ENCODE measurements around the gene LLGL2.
A peak's percentile ranks its signal among the peaks of the same experiment; 100 is the strongest.

Gene LLGL2

DNA sequence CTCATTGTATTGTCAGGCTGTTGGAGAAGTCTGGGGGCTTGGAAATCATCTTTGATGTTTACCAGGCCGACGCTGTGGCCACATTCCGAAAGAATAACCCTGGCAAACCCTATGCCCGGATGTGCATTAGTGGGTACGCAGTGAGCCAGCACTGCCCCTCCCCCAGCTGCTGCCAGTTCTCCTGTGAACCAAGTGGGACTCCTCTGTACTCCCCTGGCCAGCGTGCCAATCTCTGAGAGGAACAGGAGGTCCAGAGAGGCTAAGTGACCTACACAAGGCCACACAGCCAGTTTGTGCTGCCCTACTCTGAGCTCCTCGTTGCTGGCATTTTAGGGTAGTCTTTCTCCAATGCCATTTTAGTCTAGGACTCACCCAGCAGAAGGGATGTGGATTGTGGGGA is 1.9 kb upstream of the LLGL2 start:
- no peak for DNase-seq

DNA sequence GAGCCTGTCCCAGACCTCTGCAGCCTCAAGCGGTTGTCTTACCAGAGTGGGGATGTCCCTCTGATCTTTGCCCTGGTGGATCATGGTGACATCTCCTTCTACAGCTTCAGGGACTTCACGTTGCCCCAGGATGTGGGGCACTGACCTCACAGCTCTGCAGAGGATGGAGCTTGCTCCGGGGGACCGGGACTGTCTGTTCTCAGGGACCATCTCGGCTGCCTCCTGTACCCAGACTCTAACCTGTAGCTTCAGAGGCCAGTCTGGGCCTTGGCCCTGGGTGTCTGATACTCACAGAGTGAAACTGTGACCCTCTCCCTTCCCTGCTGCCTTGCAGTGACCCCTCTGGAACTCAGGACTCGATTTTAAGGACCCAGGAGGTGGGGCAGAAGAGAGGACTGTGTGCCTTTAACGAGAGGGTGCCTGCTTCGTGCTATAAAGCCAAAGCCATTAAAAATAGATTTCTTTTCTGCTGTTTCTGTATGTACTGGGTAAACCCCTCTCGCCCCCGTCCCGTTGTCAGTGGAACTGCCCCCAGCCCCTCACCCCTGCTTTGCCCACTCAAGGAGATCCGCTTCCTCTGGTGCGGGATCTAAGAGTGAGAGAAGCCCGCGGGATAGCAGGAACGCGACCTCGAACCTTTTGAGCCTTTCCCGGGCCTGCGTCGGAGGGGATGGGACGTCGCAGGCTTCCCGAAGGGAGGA is 1.1 kb upstream of the LLGL2 start:
- DNase-seq: no peak

DNA sequence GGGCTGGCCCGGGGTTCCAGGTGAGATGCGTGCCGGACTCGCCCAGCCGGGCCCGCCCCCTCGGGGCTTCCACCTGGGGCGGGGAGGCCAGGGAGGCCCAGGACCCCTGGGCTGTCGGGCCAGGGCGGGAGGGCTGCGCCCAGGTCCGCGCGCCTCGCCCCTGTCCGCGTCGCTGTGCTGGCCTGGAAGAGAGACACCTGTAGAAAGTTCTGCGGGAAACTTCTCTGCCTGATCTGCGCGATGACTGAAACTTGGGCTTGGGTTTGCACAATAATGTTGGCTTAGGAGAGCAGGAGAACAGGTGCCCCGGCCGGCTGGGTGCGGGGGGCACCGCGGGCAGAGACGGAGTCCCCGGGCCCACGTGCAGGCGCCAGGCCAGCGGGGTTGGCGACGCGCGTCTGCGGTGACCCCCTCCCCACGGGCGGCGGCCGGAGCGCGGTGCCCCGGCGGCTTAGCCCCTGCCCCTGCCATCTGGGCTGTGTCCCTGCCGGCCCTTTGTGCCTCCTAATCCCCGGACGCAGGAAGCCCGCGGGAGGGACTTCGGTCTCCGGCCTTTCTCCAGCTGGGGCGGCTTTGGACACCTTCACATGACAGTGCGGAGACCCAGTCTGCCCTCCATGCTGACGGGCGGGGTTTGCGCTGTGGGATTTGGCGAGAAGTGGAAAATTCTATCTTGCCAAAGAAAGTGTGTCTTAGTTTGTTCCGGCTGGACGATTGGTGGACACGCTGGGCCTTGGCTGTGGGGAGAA is 483 bp downstream of the LLGL2 start:
- no peak for DNase-seq

DNA sequence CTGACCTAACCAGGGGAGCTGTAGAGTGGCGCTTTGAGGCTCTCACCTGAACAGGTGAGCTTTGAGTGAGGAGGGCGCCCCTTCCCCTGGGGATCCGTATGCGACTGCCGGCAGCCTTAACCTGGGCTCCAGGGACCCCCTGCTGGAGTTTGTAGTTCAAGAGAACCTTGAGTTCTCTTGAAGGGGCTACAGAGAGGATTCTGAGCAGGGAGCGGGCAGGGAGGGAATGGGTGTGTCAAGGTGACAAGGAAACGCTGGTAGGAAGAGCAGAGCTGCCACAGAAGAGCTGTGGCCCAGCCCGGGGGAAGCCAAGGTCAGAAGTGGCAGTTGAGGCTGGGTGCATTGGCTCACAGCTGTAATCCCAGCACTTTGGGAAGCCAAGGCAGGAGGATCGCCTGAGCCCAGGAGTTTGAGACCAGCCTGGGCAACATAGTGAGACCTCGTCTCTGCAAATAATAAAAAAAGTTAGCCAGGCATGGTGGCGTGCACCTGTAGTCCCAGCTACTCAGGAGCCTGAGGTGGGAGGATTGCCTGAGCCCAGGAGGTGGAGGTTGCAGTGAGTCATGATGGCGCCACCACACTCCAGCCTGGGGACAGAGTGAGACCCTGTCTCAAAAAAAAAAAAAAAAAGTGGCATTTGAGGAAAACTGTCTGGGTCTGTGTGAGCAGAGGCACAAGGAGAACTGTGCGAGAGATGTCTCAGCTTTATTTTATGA is 1.2 kb downstream of the LLGL2 start:
- DNase-seq: no peak

DNA sequence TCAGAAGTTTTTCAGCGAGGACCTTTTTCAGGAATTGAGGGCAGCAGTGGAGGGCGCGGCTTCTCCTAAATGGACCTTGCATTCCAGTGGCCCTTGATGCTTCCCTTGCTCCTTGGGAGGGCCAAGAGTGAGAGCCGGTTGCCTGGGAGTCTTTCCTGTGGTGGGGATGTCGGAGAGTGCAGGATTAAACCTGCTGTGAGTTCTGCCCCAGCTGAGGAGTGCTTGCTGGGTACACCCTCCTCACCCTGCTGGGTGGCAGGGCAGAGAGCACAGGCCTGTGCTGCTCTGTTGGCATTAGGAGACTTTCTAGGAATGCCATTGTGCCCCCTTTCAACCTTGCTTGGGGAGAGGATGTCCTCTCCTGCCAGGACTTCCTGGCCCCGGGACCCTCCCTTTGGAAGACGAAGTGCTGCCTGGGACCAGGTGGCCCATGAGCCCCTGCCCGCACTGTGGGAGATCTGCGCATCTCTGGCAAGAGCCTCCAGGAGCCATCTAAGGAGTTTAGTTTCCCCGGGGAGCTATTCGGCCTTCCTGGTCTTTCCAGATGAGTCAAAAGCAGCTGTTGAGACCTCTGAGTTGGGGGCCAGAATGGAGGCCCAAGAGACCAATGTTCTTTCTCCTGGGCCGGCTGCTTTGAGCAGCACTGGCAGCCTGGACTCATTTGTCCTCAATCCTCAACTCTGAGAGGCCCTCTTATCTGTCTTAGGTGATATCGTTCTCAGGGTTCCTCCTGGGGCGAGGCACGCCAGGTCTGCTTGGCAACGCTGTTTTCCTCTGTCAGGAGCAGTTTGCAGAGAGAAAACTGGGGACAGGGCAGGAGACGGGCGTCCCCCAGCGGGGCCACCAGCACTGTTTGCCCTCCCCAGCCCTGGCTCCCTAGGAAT is 5.6 kb downstream of the LLGL2 start:
- DNase-seq: no peak

DNA sequence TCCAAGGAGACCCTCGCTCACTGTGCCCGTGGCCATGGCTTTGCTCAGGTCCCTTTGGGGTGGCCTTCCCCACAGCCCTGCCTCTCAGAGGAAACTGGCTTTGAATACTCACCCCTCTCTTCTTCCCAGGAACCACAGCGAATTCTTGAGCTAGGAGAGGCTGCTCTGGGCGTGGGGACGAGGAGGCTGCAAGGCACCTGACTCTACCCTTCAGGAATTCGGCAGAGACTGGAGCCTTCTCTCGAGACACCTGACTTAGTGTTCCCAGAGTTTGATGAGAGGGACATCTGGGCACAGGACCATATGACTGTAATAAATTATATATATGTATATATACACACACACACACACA is 6.2 kb downstream of the LLGL2 start:
- DNase-seq: no peak

DNA sequence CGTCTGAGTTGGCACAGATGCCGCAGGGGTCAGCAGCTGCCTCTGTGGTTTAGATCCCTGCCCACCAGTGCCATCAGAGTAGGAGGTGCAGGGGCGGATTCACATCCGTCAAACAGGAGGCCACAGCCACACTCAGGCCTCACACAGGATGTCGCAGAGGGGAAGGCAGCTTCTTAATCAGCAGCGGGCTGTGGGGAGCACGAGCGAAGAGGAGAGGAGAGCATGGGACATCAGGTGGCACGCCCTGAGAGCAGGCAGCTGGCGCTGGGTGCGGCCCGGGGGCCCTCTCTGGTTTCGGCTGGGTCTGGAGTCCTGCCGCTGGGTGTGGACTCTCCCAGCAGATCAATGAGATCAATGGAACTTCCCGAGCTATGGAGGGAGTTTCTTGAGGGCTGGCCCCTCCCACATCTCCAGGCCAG is 9.6 kb downstream of the LLGL2 start:
- no peak for DNase-seq

DNA sequence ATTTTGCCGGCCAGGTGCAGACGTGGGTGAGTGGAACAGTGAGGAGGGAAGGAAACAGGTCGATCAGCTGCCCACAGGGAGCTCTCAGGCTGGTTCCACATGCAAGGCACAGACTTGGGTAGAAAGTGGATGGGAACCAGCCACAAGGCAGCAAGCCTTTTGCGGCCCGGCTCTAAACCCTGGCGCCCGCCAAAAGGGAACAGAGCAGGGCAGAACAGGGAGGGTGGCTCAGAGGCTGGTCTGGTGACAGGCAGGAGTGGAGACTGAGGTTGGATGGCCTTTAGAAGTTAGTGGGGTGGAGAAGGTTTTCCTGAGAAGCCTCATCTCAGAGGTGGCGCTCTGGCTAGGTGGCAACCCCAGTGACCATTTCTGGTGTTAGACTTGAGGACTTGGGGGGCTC is 10.4 kb downstream of the LLGL2 start:
- DNase-seq: no peak

DNA sequence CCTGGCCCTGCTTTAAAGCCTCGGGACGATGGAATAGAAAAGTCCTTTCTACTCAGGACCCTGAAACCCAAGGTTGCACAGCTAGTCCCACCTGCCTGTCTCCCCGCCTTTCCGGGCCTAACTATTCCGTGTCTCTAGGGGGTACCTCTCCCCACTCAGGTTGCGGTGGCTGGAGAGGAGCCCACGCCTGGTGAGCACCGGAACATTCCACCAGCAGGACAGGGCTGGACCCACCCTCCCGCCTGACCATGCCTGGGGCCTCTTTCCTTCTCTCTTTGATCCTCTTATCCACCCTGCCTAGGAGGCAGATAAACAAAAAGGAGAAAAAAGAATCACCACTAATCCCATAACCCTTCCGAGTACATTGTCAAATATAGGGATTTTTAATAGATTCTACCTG is 10.9 kb downstream of the LLGL2 start:
- DNase-seq: no peak

DNA sequence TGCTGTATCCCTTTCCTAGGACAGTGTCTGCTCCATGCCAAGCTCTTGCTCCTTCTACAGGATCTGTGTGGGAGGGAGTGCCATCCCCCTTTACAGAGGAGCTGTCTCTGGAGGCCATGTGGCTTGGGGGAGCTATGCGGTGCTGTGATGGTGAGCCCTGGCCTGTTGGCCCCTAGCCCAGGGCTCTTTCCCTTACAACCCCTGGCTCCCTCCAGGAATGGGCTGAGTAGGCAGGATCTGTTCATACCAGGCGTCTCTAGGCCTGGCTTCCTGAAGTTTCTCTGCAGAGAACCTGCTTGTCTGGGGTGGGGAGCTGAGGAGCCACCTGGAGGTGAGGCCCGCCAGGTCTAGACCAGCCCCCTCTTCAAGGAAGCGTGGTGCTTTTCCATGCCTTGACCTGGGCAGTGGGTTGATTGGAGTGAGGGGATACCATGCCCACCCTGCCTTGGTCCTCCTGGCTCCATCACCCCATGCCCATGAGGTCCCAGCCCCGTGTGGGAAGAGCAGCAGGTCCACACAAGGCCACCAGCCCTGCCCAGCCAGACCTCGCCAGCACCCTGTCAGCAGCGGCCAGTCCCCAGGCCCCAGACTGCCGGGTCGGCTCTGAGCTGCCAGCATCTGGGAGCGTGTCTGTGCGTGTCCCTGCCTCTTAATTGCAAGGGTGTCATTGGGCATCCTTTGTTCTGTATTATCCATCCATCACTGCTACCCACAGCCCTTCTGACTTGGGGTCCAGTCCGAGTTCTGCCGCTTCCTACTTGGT is 14.7 kb downstream of the LLGL2 start:
- no peak for DNase-seq

DNA sequence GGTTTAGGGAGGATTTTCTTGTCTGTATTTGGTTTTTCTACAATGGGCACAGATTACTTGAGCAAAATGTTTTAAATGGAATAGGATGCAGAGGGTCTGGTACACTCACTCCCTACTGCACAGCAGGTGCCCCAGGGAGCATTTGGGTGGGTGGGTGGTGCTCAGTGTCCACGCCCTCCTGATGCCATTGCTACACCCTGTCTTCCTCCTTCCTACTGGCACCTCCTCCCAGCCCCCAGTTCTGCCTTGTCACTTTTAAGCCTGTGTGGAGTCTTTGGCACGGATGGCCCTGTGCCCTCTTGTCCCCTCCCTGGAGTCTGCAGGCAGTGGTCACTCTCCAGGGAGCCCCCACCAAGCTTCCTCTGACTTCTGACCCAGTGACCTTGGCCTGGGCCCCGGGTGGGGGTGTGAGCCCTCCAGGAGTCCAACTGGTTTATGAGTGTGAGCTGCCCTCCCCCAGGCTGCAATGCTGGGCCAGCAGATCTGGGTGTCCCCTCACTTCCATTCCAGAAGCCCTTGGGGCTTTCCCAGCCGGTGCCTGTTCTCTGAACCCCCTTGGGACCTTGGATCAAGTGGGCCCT is 15.5 kb downstream of the LLGL2 start:
- no peak for DNase-seq

DNA sequence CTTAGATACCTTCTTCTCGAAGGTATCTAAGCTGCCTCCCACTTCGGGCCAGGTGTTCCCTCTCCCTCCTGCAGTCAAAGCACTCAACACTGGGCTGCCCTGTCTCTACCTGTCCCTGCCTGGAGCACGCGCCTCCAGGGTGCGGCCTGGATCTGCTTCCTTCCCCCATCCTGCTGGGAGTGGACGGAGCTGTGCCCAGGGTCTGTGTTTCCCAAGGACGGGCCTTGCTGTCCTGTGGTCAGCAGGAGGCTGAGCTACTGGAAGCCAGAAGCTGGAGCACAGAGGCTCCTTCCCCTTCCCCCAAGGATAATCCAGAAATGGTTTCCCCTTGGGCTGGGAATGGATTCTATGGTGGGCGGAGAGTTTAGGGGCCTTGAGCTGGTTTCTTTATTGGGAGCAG is 16.7 kb downstream of the LLGL2 start:
- DNase-seq: no peak

DNA sequence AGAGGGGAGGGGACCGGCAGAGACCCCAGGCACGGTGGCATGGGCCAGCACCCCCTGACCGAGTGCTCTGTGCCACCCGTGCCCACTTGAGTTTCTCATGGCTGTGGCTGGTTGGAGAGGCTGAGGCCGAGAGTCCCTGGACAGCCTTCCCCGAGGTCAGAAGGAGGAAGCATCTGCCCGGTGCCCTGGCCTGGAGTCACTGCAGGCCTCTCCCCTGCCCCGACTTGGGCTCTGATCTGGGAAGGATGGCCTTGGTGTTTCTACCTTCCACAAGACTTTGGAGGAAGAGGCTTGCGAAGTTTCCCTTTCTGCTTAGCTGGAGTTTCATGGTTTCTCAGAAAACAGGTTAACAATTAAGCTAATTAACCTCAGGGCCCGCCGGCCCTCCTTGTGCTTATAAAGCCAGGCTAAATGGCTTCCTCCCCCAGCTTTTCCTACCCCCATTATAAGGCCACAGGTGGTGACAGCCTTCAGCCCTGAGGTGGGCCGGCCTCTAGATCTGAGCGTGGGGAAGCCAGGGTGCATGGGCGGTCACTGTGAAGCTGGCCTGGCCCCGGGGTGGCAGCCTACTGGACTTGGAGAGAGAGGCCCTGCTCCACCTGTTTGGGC is 17.3 kb downstream of the LLGL2 start:
- no peak for DNase-seq

DNA sequence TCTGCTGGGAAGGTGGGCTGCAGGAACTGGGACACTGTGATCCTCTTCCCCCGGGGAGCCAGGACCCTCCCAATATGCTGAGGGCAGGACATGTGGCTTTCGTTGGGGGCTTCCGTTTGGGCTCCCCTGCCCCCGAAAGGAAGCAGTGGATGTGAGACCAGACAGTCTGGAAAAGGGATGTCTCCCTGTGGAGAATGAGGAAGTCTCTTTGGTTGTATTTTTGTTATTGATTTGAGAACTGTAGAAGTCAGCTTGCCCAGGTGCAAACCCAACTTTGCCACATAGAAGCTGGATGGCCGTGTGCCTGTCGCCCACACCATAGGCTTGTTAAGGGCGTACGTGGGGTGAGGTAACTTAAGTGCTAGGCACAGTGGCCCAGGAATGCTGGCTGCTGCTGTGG is 18.8 kb downstream of the LLGL2 start:
- no peak for DNase-seq

DNA sequence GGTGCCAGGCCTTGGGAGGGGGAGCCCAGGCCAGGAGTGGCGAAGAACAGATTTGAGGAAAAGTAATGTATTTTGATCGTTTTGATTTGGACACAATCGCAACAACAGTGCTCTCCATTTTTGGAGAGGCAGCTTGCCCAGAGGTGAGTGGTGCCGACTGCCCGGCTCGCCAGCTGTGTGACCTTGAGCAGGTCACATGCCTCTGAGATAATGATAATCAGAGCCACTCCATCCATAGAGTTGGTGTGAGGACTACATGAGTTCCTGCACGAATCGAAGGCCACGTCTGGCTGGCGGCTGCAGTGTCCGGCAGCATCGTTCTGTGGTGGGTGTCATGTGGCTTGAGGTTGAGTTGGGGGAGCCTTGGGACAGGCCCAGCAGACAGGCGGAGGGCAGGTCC is 20.7 kb downstream of the LLGL2 start:
- DNase-seq: no peak

DNA sequence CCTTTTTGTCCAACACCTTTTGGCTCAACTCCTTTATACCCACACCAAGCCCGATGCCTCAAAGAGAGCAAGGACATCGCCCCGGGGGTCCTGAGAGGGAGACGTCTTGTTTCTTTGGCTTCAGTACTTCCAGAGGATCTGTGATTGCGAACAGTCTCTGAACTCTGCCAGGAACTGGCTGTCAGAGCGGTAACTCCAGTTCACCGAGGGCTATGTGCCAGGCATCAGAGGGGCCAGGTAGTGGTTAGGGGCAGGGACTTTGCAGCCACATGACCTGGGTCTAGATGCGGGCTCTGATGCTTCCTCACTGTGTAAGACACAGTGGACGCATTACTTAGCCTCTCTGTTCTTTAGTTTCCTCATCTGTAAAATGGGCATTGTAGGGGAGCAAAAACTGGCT is 21.6 kb downstream of the LLGL2 start:
- DNase-seq: no peak

DNA sequence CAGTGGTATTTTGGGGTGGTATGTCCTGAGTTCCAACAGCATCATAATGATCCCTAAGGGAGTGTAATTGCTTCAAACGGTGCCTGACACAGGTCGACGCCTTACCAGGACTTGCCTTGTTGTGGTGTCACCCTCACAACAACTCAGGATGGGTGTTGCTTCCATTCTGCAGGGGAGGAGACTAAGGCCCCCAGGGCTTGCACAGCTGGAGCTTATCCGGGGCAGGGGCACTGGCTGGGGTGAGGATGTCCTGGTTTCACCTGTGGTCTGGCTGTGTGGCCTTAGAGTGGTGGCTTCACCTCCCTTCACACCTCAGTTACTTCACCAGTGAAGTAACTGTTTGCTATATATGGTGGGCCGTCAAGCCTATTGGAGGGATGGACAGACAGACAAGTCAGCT is 23.3 kb downstream of the LLGL2 start:
- DNase-seq: no peak

DNA sequence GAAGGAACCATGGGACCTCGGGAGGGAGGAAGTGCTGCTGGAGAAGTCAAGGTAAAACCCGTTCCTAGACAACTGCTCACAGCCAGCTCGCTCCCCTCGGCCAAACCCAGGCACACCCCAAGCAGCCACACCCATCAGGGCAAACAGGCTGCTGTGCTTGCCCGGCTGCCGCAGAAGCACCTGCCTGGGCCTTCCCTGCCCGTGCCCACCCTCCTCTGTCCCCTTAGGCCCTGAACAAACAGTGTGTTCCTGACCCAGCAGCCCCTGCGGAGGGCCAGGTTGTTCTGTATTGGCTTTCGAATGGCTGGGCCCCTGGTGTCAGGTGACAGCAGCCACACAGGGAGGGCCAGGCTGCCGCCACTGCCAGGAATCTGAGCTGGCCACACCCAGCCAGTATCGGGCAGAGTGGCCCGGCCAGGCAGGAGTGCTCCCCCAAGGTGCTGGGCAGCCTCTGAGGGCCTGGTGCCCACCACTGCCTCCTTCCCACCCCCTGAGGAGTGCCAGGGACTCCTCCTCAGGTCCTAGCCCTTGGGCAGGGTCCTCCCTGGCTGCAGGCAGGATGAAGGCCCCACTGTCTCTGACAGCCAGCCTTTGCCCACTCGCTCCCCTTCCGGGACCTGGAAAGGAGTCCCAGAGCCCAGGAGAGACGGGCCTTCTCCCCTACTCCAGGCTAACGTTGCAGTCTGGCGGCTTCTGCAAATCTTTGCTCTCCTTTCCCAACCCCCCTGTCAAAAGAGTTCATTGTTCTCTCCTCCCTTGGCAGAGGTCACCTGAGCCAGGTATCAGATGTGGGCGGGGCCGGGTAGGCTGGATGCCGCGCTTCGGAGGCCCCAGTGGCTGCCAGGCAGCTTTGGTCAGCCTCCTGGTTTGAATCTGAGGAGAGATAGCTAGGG is 24.0 kb downstream of the LLGL2 start:
- peak; percentile 64 to 78 for DNase-seq

DNA sequence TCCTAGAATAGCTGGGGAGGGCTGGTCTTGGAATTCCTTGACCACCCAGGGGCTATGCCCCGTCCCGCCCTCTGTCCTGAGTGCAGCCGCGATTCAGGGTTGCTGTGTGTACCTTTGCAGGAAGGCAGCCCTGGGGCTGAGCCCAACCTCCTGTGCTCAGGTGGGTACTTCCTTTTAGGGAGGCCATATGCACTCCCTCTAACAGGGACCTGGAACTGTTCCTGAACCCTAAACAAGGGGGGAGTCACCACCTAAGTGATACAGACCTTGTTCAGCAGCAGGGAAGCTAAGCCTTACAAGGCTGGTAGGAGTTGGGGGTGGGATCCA is 24.6 kb downstream of the LLGL2 start:
- no peak for DNase-seq

DNA sequence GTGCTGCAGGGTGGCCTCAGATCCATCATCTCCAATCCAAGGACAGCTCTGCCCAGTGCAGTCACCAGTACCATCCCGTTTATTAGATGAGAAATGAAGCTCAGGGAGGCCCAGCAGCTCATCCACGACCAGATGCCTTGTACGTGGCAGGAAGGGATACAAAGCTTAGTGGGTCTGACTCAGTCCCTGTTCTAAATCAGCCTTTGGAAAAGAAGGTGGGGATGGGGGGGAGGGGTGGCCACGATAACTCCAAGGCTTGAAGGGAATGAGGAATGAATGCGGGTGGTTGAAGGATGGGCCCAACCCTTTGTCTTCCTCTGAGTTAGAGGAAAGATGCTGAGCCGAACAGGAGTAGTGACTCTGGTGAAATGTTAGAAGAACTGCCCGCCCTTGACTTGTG is 25.8 kb downstream of the LLGL2 start:
- no peak for DNase-seq
